GM12801 (cell line): ENCODE measurements around the gene TRIM29.

ENCODE experiments used
- CTCF ChIP-seq: IDR thresholded peaks from one replicate; pipeline ENCODE4 v1.5.1; 2011; ENCODE audit warnings: control low read depth; ENCODE audit not compliant: insufficient read length; ENCODE audit errors: extremely low read depth

TRIM29 gene

GRCh38 chr11:120065176-120065575, 72.7 kb downstream of the TRIM29 start:
- no peak for TF ChIP-seq CTCF

GRCh38 chr11:120064341-120064740, 73.6 kb downstream of the TRIM29 start:
- TF ChIP-seq CTCF, result no peak

GRCh38 chr11:120063686-120064340, 74.1 kb downstream of the TRIM29 start:
- TF ChIP-seq CTCF, result no peak

GRCh38 chr11:120062561-120062930, 75.4 kb downstream of the TRIM29 start:
- TF ChIP-seq CTCF, result no peak

- no peak for TF ChIP-seq CTCF
Measured at GRCh38 chr11:120061761-120062560, 76.0 kb downstream of the TRIM29 start.
